SK-N-SH (cell line): Measurements from ENCODE around the gene PITX1. TPM values are rescaled to one million over a fixed set of nuclear protein-coding genes. Genes with fewer than 3 reads are reported as not detected.

Experiments
- CTCF ChIA-PET: fragments of 300-600, 350-600 bp; formaldehyde crosslinking; extraction: SDS; loops from one replicate; lab custom pipeline; 2021; lab: Yijun Ruan, JAX
- POLR2A ChIA-PET: fragments of 350-600 bp; sonication (Branson Sonifier 250); formaldehyde crosslinking; extraction: SDS; loops from one replicate; lab custom pipeline; 2020; ENCODE audit warnings: antibody characterized with exemption, inconsistent platforms; lab: Yijun Ruan, JAX
- DNase-seq: peaks from one replicate; pipeline ENCODE4 v3.0.0; 2012
- H2AFZ ChIP-seq: fragments of 200-600 bp; sonication (generic); 2 replicates; pipeline ENCODE4 v1.8.1; 2016; ENCODE audit warnings: antibody characterized with exemption, mild to moderate bottlenecking, low read depth
- H3F3A ChIP-seq: fragments of 200-600 bp; sonication (generic); replicated peaks from 2 replicates; pipeline ENCODE3; 2016; ENCODE audit warnings: antibody characterized with exemption, mild to moderate bottlenecking; ENCODE audit not compliant: insufficient read depth
- H3K27ac ChIP-seq, 2 experiments: fragments of 200-500 bp in 1 of 2; fragments of 200-600 bp in 1 of 2; sonication (Bioruptor generic) in 1 of 2; sonication (generic), shearing (Covaris generic) in 1 of 2; 2 replicates each; pipeline versions ENCODE4 v1.5.1 to v1.6.1; 2014 to 2016; ENCODE audit warnings: low read depth in 2 of 2, inconsistent platforms in 1 of 2, low read length in 1 of 2, mild to moderate bottlenecking in 1 of 2, mixed read lengths in 1 of 2
- H3K27me3 ChIP-seq: fragments of 200-600 bp; sonication (generic), shearing (Covaris generic); 2 replicates; pipeline ENCODE4 v1.6.1; 2016; ENCODE audit warnings: mixed run types; ENCODE audit not compliant: insufficient read depth
- H3K36me3 ChIP-seq, 2 experiments: fragments of 200-500 bp in 1 of 2; fragments of 200-600 bp in 1 of 2; sonication (Bioruptor generic) in 1 of 2; sonication (generic) in 1 of 2; replicated peaks in 1 of 2; 2 replicates each; pipeline versions ENCODE3 to v1.5.1; 2014 to 2016; ENCODE audit warnings: low read length in 1 of 2, mild to moderate bottlenecking in 1 of 2; ENCODE audit not compliant: insufficient read depth in 2 of 2, control insufficient read depth in 1 of 2
- H3K4me1 ChIP-seq, 2 experiments: fragments of 200-500 bp in 1 of 2; fragments of 200-600 bp in 1 of 2; sonication (Bioruptor generic) in 1 of 2; sonication (generic), shearing (Covaris generic) in 1 of 2; 2 replicates each; pipeline versions ENCODE4 v1.5.1 to v1.6.1; 2014 to 2016; ENCODE audit warnings: low read depth in 1 of 2, low read length in 1 of 2, mixed run types in 1 of 2; ENCODE audit not compliant: insufficient read depth in 2 of 2, control insufficient read depth in 1 of 2
- H3K4me2 ChIP-seq: fragments of 200-600 bp; sonication (generic), shearing (Covaris generic); 2 replicates; pipeline ENCODE4 v1.6.1; 2017; ENCODE audit warnings: mixed run types
- H3K4me3 ChIP-seq, 2 experiments: fragments of 200-500 bp in 1 of 2; fragments of 200-600 bp in 1 of 2; sonication (Bioruptor generic) in 1 of 2; sonication (generic), shearing (Covaris generic) in 1 of 2; 2 replicates each; pipeline versions ENCODE4 v1.5.1 to v1.8.1; 2014 to 2016; ENCODE audit warnings: low read depth in 2 of 2, inconsistent platforms in 1 of 2, low read length in 1 of 2, mild to moderate bottlenecking in 1 of 2, mixed read lengths in 1 of 2, moderate library complexity in 1 of 2
- H3K79me2 ChIP-seq: fragments of 200-600 bp; sonication (generic); 2 replicates; pipeline ENCODE4 v1.8.1; 2017; ENCODE audit warnings: mild to moderate bottlenecking; ENCODE audit not compliant: insufficient read depth
- H3K9ac ChIP-seq: fragments of 200-600 bp; sonication (generic); 2 replicates; pipeline ENCODE4 v1.6.1; 2017; ENCODE audit warnings: mixed run types
- H3K9me2 ChIP-seq: fragments of 200-600 bp; sonication (generic); 2 replicates; pipeline ENCODE4 v1.6.1; 2017; ENCODE audit warnings: mixed run types
- H3K9me3 ChIP-seq: fragments of 200-600 bp; sonication (generic); 2 replicates; pipeline ENCODE4 v1.6.1; 2017; ENCODE audit warnings: mixed run types, mild to moderate bottlenecking, moderate library complexity
- H4K20me1 ChIP-seq: fragments of 200-600 bp; sonication (generic); 2 replicates; pipeline ENCODE4 v1.6.1; 2017; ENCODE audit warnings: mild to moderate bottlenecking, mixed run types; ENCODE audit not compliant: insufficient read depth
- CHD2 ChIP-seq: fragments of 150-350 bp; IDR thresholded peaks from 2 replicates; pipeline ENCODE4 v1.6.1; 2018; ENCODE audit warnings: low read length; ENCODE audit not compliant: partially characterized antibody
- EP300 ChIP-seq, 2 experiments: IDR thresholded peaks; 2 replicates each; pipeline versions ENCODE4 v1.4.0 to v1.6.1; 2012; ENCODE audit warnings: borderline replicate concordance in 1 of 2, low read depth in 1 of 2, low read length in 1 of 2
- EZH2phosphoT487 ChIP-seq: fragments of 200-600 bp; sonication (generic); IDR thresholded peaks from 2 replicates; pipeline ENCODE4 v1.6.1; 2017; ENCODE audit warnings: low read depth, mixed run types, mild to moderate bottlenecking, antibody characterized with exemption, moderate library complexity, borderline replicate concordance
- FOSL2 ChIP-seq: IDR thresholded peaks from 2 replicates; pipeline ENCODE4 v1.4.0; 2012; ENCODE audit warnings: low read depth, mild to moderate bottlenecking, moderate library complexity, borderline replicate concordance
- FOXM1 ChIP-seq: IDR thresholded peaks from 2 replicates; pipeline ENCODE4 v1.4.0; 2012; ENCODE audit warnings: low read depth, mild to moderate bottlenecking
- GABPA ChIP-seq: IDR thresholded peaks from 2 replicates; pipeline ENCODE4 v1.4.0; 2012; ENCODE audit warnings: low read depth, mild to moderate bottlenecking
- JUND ChIP-seq: IDR thresholded peaks from 2 replicates; pipeline ENCODE4 v1.4.0; 2012
- NFIC ChIP-seq: IDR thresholded peaks from 2 replicates; pipeline ENCODE4 v1.4.0; 2012; ENCODE audit warnings: borderline replicate concordance
- RAD21 ChIP-seq: IDR thresholded peaks from 2 replicates; pipeline ENCODE4 v1.6.1; 2012; ENCODE audit warnings: mild to moderate bottlenecking, low read length
- RCOR1 ChIP-seq: fragments of 150-350 bp; IDR thresholded peaks from 2 replicates; pipeline ENCODE4 v1.6.1; 2017; ENCODE audit warnings: antibody characterized with exemption, low read length
- RXRA ChIP-seq: IDR thresholded peaks from 2 replicates; pipeline ENCODE4 v1.4.0; 2012; ENCODE audit warnings: low read depth, mild to moderate bottlenecking, borderline replicate concordance
- SMC3 ChIP-seq: IDR thresholded peaks from 2 replicates; pipeline ENCODE4 v1.6.1; 2012; ENCODE audit warnings: low read depth, low read length, improper control_type of control experiment
- TEAD4 ChIP-seq: IDR thresholded peaks from 2 replicates; pipeline ENCODE4 v1.4.0; 2012; ENCODE audit warnings: mild to moderate bottlenecking, borderline replicate concordance; ENCODE audit not compliant: insufficient read depth
- whole genome bisulfite sequencing: methylation state at CpG from one replicate; pipeline ENCODE4 v1.1.6; 2017; ENCODE audit warnings: low lambda C conversion rate; 5-methylcytosine and 5-hydroxymethylcytosine counted together
- polyA plus RNA-seq, 3 experiments: library from polyadenylated mRNA; depleted of rRNA; stranded (reverse); fragments of >200 nt; gene quantifications; 2 replicates each; pipeline ENCODE4 v1.2.3, GENCODE V29; 2012
- TF ChIP-seq, protein P1 (sequence below): fragments of 150-350 bp; IDR thresholded peaks from 2 replicates; pipeline ENCODE4 v1.6.1; 2016; ENCODE audit warnings: mild to moderate bottlenecking, low read depth, low read length
- TF ChIP-seq, protein P2 (sequence below): fragments of 200-600 bp; sonication (generic); IDR thresholded peaks from 2 replicates; pipeline ENCODE4 v1.6.1; 2017; ENCODE audit warnings: antibody characterized with exemption, mild to moderate bottlenecking, moderate library complexity
- TF ChIP-seq, protein P3 (sequence below): IDR thresholded peaks from 2 replicates; pipeline ENCODE4 v1.4.0; 2012; ENCODE audit warnings: low read depth, borderline replicate concordance

Gene PITX1
- polyA plus RNA-seq, 1 of the 3 experiments (the other 2 are of a cell fraction), result not detected

DNA sequence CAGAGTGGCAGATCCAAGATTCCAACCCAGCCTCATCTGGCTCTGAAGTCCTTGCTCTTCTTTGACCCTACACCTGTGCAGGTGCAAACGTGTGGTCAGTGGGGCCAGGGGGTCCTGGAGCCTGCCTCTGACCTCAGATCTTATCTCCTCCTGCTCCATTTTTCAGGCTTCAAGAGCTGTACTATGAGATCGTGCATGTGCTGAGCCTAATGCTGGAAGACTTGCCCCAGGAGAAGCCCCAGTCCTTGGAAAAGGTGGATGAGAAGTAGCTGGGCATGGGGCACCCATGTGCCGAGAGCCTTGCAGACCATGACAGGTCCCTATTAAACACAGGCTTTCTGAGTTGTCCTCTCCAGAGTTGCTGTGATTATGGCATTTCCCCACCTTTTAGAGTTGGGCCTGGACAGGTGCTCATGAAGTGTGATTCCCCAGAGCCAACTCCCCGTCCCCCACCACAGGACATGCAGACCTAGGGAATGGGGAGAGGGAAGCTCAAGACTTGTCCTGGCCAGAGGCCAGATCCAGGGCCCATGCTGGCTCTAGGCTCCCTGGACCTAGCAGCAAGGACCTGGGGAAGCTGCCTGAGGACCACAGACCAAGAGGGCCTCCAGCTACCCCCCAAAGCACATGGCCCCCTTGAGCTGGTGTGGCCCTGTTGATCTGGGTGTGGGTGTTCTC lies 22.5 kb downstream of the PITX1 start:
- Histone ChIP-seq H3K27ac (no peak overlapping the region), H3K9me3 (no peaks in the 10 kb centered on the region), H3K79me2 (no peaks in the 10 kb centered on the region), H3K27me3 (no peaks in the 10 kb centered on the region; the same call in 1 of the 2 replicates), H2AFZ (no peak overlapping the region), H3K4me1 (no peaks in the 10 kb centered on the region; a peak in 1 of 4 replicates), H3K36me3 (no peaks in the 10 kb centered on the region), H3K4me2 (no peak overlapping the region), H3K4me3 (no peak overlapping the region), H3K9me2 (no peaks in the 10 kb centered on the region), H3K9ac (no peak overlapping the region), H3F3A (no peaks in the 10 kb centered on the region), H4K20me1 (no peaks in the 10 kb centered on the region)
- ChIA-PET CTCF (interaction anchor here (0.6 to 1.3 kb wide), 4 partner anchors 15 to 180 kb away, joined by 3 to 4 read pairs (median 3); no protein-coding TSS in a partner anchor), POLR2A (no interaction called here)
- WGBS, result 47% methylated on average over 3 of the region's 4 CpGs
- TF ChIP-seq CHD2 (no peak), GABPA (no peak), FOXM1 (no peak), TEAD4 (no peak), RCOR1 (no peak)
- TF ChIP-seq, protein P1, sequence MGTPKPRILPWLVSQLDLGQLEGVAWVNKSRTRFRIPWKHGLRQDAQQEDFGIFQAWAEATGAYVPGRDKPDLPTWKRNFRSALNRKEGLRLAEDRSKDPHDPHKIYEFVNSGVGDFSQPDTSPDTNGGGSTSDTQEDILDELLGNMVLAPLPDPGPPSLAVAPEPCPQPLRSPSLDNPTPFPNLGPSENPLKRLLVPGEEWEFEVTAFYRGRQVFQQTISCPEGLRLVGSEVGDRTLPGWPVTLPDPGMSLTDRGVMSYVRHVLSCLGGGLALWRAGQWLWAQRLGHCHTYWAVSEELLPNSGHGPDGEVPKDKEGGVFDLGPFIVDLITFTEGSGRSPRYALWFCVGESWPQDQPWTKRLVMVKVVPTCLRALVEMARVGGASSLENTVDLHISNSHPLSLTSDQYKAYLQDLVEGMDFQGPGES, result no peak
- DNase-seq, result peak; percentile 7

DNA sequence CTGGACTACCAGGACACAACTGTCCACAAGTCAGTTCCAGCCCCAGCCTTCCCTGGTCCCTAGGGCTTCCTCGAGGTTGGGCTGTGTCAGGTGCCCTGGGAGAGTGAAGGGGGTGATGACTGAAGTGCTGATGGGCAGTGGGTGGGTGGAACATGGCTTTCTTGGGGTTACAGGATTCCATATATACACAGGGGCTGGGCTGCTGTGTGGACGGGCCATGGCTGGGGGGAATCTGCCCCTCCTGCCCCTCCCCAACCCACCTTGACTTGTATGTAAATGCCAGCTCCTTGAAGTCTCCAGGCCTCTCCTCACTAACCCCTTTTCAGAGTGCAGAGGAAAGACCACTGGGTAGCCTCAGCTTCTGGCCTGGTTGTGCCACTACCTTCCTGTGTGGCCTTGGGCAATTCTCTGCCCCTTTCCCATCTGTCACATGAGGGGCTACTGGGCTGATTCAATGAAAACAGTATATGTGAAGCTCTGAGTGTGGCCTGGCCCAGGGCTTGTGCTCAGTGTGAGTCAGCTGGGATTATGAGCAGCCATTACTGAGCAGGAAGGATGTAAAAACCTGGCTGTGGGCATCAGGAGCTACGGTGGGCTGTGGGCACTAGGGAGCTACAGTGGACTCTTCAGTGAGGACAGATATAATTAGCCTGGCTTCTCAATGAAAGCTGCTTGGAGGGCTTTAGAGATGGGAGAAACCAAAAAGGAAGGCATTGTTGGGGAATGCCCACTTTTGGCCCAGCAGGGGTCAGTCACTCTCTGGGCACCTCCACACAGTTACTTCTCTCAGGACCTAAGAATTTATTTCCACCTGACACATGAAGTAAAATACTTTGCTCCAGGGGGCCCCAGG lies 23.3 kb downstream of the PITX1 start:
- Histone ChIP-seq H3K36me3 (no peaks in the 10 kb centered on the region), H3K9me2 (no peaks in the 10 kb centered on the region), H3K9me3 (no peaks in the 10 kb centered on the region), H3K4me2 (no peak overlapping the region), H3K27ac (no peak overlapping the region), H2AFZ (no peak overlapping the region), H3K4me1 (no peaks in the 10 kb centered on the region; a peak in 1 of 4 replicates), H3K27me3 (no peaks in the 10 kb centered on the region; the same call in 1 of the 2 replicates), H4K20me1 (no peaks in the 10 kb centered on the region), H3K79me2 (no peaks in the 10 kb centered on the region), H3K9ac (no peak overlapping the region), H3K4me3 (no peak overlapping the region), H3F3A (no peaks in the 10 kb centered on the region)
- WGBS, result 74% methylated on average over 2 of the region's 3 CpGs
- TF ChIP-seq, protein P2, sequence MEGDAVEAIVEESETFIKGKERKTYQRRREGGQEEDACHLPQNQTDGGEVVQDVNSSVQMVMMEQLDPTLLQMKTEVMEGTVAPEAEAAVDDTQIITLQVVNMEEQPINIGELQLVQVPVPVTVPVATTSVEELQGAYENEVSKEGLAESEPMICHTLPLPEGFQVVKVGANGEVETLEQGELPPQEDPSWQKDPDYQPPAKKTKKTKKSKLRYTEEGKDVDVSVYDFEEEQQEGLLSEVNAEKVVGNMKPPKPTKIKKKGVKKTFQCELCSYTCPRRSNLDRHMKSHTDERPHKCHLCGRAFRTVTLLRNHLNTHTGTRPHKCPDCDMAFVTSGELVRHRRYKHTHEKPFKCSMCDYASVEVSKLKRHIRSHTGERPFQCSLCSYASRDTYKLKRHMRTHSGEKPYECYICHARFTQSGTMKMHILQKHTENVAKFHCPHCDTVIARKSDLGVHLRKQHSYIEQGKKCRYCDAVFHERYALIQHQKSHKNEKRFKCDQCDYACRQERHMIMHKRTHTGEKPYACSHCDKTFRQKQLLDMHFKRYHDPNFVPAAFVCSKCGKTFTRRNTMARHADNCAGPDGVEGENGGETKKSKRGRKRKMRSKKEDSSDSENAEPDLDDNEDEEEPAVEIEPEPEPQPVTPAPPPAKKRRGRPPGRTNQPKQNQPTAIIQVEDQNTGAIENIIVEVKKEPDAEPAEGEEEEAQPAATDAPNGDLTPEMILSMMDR, result no peak
- TF ChIP-seq NFIC, result no peak
- no peak for TF ChIP-seq RXRA
- TF ChIP-seq FOSL2, result no peak
- TF ChIP-seq EP300 (IDR thresholded peaks at IDR 0.05; ENCODE audit: borderline replicate concordance in 1 of 2, low read depth in 1 of 2, low read length in 1 of 2), result no peak
- TF ChIP-seq JUND, result no peak
- TF ChIP-seq RAD21, result no peak
- no peak for TF ChIP-seq EZH2phosphoT487
- TF ChIP-seq, protein P3, sequence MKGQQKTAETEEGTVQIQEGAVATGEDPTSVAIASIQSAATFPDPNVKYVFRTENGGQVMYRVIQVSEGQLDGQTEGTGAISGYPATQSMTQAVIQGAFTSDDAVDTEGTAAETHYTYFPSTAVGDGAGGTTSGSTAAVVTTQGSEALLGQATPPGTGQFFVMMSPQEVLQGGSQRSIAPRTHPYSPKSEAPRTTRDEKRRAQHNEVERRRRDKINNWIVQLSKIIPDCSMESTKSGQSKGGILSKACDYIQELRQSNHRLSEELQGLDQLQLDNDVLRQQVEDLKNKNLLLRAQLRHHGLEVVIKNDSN, result no peak
- TF ChIP-seq SMC3, result no peak
- ChIA-PET POLR2A (no interaction called here), CTCF (interaction anchor here (0.6 to 1.0 kb wide), 3 partner anchors 9 to 81 kb away, joined by 3 read pairs; no protein-coding TSS in a partner anchor)
- DNase-seq, result peak; percentile 10
